GM12878 (cell line): ENCODE results near the gene ZBTB33. TPM values are rescaled to one million over a fixed set of nuclear protein-coding genes. Genes with fewer than 3 reads are reported as not detected.
A peak's percentile ranks its signal among the peaks of the same experiment; 100 is the strongest.

Experiments
- ESRRA ChIP-seq: IDR thresholded peaks from 2 replicates; pipeline ENCODE4 v1.6.1; 2012; ENCODE audit warnings: mild to moderate bottlenecking, low read length, improper control_type of control experiment
- ETV6 ChIP-seq, 2 experiments: fragments of 450-650 bp in 1 of 2; IDR thresholded peaks in 1 of 2; conservative IDR thresholded peaks in 1 of 2; 2 replicates each; pipeline ENCODE4 v1.6.1; 2014; ENCODE audit warnings: antibody characterized with exemption in 1 of 2, borderline replicate concordance in 1 of 2, low read depth in 1 of 2, mild to moderate bottlenecking in 1 of 2, moderate library complexity in 1 of 2
- IKZF1 ChIP-seq: fragments of 450-650 bp; conservative IDR thresholded peaks from 2 replicates; pipeline ENCODE4 v1.6.1; 2017; ENCODE audit warnings: antibody characterized with exemption, mild to moderate bottlenecking
- MXI1 ChIP-seq: fragments of 150-350 bp; IDR thresholded peaks from 2 replicates; pipeline ENCODE4 v1.6.1; 2011; ENCODE audit warnings: low read depth, mild to moderate bottlenecking, inconsistent platforms, low read length, improper control_type of control experiment
- NFYB ChIP-seq: IDR thresholded peaks from 2 replicates; pipeline ENCODE4 v1.6.1; 2011; ENCODE audit warnings: low read depth, mild to moderate bottlenecking, low read length, improper control_type of control experiment, moderate library complexity; ENCODE audit not compliant: insufficient read depth
- NR2C2 ChIP-seq: IDR thresholded peaks from 2 replicates; pipeline ENCODE4 v1.6.1; 2011; ENCODE audit warnings: borderline replicate concordance, low read depth; ENCODE audit not compliant: control insufficient read depth, insufficient read length
- ZNF217 ChIP-seq: fragments of 450-650 bp; IDR thresholded peaks from 2 replicates; pipeline ENCODE4 v1.6.1; 2017; ENCODE audit warnings: antibody characterized with exemption, mild to moderate bottlenecking
- polyA plus RNA-seq, 11 experiments: library from polyadenylated mRNA; depleted of rRNA in 4 of 11; unstranded in 6 of 11; stranded (reverse) in 5 of 11; fragments of >200 nt; fragmentation: Nextera tagmentation in 4 of 11; fragmentation: Illumina TruSeq in 1 of 11; extraction: Ambion mirVana in 4 of 11; extraction: Trizol in 1 of 11; gene quantifications; 1 replicate in 1 of 11; 2 replicates in 10 of 11; pipeline versions ENCODE4 v1.2.1 to v1.2.3, GENCODE V29; 2011 to 2016; ENCODE audit warnings: inconsistent platforms in 2 of 11, missing spikeins in 2 of 11, low read depth in 1 of 11
- total RNA-seq, 4 experiments: library from RNA; depleted of rRNA in 3 of 4; stranded (reverse); fragments of >200 nt in 3 of 4; fragmentation: Illumina TruSeq in 1 of 4; extraction: Trizol in 1 of 4; gene quantifications; 2 replicates each; pipeline versions ENCODE4 v1.2.1 to v1.2.3, GENCODE V29; 2013 to 2021
- TF ChIP-seq, protein P1 (sequence below): IDR thresholded peaks from 2 replicates; pipeline ENCODE4 v1.6.1; 2012; ENCODE audit warnings: improper control_type of control experiment, low read depth, low read length; ENCODE audit not compliant: insufficient replicate concordance
- TF ChIP-seq, protein P2 (sequence below): fragments of 450-650 bp; IDR thresholded peaks from 2 replicates; pipeline ENCODE4 v1.6.1; 2017; ENCODE audit warnings: mild to moderate bottlenecking
- TF ChIP-seq, protein P3 (sequence below): fragments of 450-650 bp; IDR thresholded peaks from 2 replicates; pipeline ENCODE4 v1.6.1; 2018; ENCODE audit warnings: borderline replicate concordance, mild to moderate bottlenecking; ENCODE audit not compliant: partially characterized antibody
- TF ChIP-seq, protein P4 (sequence below): fragments of 450-650 bp; IDR thresholded peaks from 2 replicates; pipeline ENCODE4 v1.6.1; 2017; ENCODE audit warnings: mild to moderate bottlenecking, moderate library complexity

Gene ZBTB33
- total and polyA plus RNA-seq, 10 of the 15 experiments (the other 5 are each of a cell fraction or from before 2014, with no cell fraction given): 5.2 to 26.3 (median 18.3) TPM

DNA sequence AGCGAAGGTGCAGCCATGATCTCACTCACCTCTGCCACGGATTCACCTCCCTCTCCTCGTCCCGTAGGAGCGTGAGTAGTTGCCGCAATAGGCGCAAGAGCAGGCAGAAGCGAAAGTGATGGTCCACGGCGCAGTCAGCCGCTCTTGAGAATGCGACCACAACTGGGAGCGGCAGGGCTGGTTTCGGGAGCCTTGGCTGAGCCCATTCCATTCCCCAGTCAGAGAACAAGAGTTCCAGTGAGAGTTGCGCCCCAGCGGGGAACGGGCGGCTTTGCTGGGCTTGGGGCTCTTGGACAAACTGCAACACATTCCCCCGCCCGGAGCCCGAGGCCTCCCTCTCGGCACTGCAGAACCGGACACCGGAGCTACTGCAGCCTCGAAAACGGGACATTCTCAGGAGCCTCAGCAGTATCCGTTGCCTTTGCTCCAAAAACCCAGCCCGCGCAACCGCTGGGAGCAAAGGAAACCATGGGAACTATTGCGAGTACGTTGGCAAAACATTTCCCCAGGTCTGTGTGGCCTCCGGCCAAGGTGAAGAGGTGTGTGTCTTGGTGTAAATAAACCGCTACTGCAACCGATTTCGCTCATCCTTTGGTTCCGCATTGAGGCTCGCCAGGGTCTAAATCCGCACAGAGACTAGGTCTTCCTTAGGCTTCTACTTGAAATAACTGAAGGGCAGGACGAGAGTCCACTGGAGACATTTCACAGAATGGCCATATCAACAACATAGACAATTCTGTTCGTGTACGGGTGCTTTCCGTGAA is 5.7 kb upstream of the ZBTB33 start (continued):
- TF ChIP-seq, protein P1, sequence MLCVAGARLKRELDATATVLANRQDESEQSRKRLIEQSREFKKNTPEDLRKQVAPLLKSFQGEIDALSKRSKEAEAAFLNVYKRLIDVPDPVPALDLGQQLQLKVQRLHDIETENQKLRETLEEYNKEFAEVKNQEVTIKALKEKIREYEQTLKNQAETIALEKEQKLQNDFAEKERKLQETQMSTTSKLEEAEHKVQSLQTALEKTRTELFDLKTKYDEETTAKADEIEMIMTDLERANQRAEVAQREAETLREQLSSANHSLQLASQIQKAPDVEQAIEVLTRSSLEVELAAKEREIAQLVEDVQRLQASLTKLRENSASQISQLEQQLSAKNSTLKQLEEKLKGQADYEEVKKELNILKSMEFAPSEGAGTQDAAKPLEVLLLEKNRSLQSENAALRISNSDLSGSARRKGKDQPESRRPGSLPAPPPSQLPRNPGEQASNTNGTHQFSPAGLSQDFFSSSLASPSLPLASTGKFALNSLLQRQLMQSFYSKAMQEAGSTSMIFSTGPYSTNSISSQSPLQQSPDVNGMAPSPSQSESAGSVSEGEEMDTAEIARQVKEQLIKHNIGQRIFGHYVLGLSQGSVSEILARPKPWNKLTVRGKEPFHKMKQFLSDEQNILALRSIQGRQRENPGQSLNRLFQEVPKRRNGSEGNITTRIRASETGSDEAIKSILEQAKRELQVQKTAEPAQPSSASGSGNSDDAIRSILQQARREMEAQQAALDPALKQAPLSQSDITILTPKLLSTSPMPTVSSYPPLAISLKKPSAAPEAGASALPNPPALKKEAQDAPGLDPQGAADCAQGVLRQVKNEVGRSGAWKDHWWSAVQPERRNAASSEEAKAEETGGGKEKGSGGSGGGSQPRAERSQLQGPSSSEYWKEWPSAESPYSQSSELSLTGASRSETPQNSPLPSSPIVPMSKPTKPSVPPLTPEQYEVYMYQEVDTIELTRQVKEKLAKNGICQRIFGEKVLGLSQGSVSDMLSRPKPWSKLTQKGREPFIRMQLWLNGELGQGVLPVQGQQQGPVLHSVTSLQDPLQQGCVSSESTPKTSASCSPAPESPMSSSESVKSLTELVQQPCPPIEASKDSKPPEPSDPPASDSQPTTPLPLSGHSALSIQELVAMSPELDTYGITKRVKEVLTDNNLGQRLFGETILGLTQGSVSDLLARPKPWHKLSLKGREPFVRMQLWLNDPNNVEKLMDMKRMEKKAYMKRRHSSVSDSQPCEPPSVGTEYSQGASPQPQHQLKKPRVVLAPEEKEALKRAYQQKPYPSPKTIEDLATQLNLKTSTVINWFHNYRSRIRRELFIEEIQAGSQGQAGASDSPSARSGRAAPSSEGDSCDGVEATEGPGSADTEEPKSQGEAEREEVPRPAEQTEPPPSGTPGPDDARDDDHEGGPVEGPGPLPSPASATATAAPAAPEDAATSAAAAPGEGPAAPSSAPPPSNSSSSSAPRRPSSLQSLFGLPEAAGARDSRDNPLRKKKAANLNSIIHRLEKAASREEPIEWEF: no peak
- TF ChIP-seq, protein P2, sequence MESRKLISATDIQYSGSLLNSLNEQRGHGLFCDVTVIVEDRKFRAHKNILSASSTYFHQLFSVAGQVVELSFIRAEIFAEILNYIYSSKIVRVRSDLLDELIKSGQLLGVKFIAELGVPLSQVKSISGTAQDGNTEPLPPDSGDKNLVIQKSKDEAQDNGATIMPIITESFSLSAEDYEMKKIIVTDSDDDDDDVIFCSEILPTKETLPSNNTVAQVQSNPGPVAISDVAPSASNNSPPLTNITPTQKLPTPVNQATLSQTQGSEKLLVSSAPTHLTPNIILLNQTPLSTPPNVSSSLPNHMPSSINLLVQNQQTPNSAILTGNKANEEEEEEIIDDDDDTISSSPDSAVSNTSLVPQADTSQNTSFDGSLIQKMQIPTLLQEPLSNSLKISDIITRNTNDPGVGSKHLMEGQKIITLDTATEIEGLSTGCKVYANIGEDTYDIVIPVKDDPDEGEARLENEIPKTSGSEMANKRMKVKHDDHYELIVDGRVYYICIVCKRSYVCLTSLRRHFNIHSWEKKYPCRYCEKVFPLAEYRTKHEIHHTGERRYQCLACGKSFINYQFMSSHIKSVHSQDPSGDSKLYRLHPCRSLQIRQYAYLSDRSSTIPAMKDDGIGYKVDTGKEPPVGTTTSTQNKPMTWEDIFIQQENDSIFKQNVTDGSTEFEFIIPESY: no peak
- TF ChIP-seq, protein P3, sequence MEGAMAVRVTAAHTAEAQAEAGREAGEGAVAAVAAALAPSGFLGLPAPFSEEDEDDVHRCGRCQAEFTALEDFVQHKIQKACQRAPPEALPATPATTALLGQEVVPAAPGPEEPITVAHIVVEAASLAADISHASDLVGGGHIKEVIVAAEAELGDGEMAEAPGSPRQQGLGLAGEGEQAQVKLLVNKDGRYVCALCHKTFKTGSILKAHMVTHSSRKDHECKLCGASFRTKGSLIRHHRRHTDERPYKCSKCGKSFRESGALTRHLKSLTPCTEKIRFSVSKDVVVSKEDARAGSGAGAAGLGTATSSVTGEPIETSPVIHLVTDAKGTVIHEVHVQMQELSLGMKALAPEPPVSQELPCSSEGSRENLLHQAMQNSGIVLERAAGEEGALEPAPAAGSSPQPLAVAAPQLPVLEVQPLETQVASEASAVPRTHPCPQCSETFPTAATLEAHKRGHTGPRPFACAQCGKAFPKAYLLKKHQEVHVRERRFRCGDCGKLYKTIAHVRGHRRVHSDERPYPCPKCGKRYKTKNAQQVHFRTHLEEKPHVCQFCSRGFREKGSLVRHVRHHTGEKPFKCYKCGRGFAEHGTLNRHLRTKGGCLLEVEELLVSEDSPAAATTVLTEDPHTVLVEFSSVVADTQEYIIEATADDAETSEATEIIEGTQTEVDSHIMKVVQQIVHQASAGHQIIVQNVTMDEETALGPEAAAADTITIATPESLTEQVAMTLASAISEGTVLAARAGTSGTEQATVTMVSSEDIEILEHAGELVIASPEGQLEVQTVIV: no peak
- peak; percentile 70 for TF ChIP-seq IKZF1
- no peak for TF ChIP-seq NFYB
- TF ChIP-seq, protein P4, sequence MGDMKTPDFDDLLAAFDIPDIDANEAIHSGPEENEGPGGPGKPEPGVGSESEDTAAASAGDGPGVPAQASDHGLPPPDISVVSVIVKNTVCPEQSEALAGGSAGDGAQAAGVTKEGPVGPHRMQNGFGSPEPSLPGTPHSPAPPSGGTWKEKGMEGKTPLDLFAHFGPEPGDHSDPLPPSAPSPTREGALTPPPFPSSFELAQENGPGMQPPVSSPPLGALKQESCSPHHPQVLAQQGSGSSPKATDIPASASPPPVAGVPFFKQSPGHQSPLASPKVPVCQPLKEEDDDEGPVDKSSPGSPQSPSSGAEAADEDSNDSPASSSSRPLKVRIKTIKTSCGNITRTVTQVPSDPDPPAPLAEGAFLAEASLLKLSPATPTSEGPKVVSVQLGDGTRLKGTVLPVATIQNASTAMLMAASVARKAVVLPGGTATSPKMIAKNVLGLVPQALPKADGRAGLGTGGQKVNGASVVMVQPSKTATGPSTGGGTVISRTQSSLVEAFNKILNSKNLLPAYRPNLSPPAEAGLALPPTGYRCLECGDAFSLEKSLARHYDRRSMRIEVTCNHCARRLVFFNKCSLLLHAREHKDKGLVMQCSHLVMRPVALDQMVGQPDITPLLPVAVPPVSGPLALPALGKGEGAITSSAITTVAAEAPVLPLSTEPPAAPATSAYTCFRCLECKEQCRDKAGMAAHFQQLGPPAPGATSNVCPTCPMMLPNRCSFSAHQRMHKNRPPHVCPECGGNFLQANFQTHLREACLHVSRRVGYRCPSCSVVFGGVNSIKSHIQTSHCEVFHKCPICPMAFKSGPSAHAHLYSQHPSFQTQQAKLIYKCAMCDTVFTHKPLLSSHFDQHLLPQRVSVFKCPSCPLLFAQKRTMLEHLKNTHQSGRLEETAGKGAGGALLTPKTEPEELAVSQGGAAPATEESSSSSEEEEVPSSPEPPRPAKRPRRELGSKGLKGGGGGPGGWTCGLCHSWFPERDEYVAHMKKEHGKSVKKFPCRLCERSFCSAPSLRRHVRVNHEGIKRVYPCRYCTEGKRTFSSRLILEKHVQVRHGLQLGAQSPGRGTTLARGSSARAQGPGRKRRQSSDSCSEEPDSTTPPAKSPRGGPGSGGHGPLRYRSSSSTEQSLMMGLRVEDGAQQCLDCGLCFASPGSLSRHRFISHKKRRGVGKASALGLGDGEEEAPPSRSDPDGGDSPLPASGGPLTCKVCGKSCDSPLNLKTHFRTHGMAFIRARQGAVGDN: no peak
- no peak for TF ChIP-seq NR2C2
- TF ChIP-seq MXI1: 0 out of 2 replicates have a peak, but pooled peaks have one; percentile 61
- no peak for TF ChIP-seq ZNF217
- TF ChIP-seq ESRRA: 0 out of 2 replicates have a peak, but pooled peaks have one; percentile 56
- no peak for TF ChIP-seq ETV6 (conservative IDR thresholded peaks at IDR 0.05 in 1 of 2, IDR thresholded peaks at IDR 0.05 in 1 of 2; ENCODE audit: borderline replicate concordance in 1 of 2, low read depth in 1 of 2)
